Effector CD8-positive, alpha-beta T cell (primary cell): ENCODE data around the gene SLC45A1.

Experiments used
- DNase-seq: peaks from one replicate; lab custom pipeline; 2025; lab: John Stamatoyannopoulos, UW

The SLC45A1 gene

GRCh38 chr1:8384577-8384976 is 66.7 kb downstream of the SLC45A1 start:
- DNase-seq, result no peak

GRCh38 chr1:8386247-8386646 is 68.3 kb downstream of the SLC45A1 start:
- DNase-seq, result no peak

- no peak for DNase-seq
Observed at GRCh38 chr1:8388732-8389562, 71.0 kb downstream of the SLC45A1 start.

GRCh38 chr1:8389958-8390535 is 72.1 kb downstream of the SLC45A1 start:
- no peak for DNase-seq

- DNase-seq, result no peak
Observed at GRCh38 chr1:8390707-8391106, 72.8 kb downstream of the SLC45A1 start.

GRCh38 chr1:8392522-8392921 is 74.6 kb downstream of the SLC45A1 start:
- DNase-seq, result no peak
